PC-9 (cell line): ENCODE measurements around the gene BTRC. TPM values are rescaled to one million over a fixed set of nuclear protein-coding genes. Genes with fewer than 3 reads are reported as not detected.
"Not testable (repeated sequence)": the region's sequence is repeated elsewhere in the genome, so short reads cannot be mapped to it uniquely, and the experiment has no call there.

Experiments
- BruUV-seq: library from RNA; stranded (reverse); fragments of 400-500 nt; replicated peaks from 2 replicates; lab custom pipeline; 2021; lab: Mats Ljungman, UMichigan
- CTCF ChIA-PET: fragments of 300-600 bp; sonication (Branson Sonifier 250); formaldehyde crosslinking; loops from one replicate; lab custom pipeline; 2022; ENCODE audit warnings: antibody characterized with exemption; lab: Charles Lee
- POLR2A ChIA-PET: fragments of 300-600 bp; sonication (Branson Sonifier 250); formaldehyde crosslinking; loops from one replicate; lab custom pipeline; 2022; ENCODE audit warnings: antibody characterized with exemption; ENCODE audit not compliant: unreplicated experiment; lab: Charles Lee
- DNase-seq, 2 experiments: peaks; one replicate each; pipeline versions ENCODE4 v3.0.0 to v3.0.0-alpha.2; 2015 to 2022; ENCODE audit warnings: mixed read lengths in 1 of 2
- H2AFZ ChIP-seq: fragments of 200-600 bp; sonication (generic); 2 replicates; pipeline ENCODE4 v1.8.1; 2017; ENCODE audit warnings: antibody characterized with exemption
- H3F3A ChIP-seq: fragments of 200-600 bp; sonication (generic); 2 replicates; pipeline ENCODE4 v1.8.1; 2017; ENCODE audit warnings: antibody characterized with exemption, mild to moderate bottlenecking, low read depth; ENCODE audit not compliant: insufficient read depth
- H3K27ac ChIP-seq: fragments of 200-600 bp; sonication (generic); 2 replicates; pipeline ENCODE4 v1.6.1; 2016; ENCODE audit warnings: mixed run types
- H3K27me3 ChIP-seq: fragments of 200-600 bp; sonication (generic); 2 replicates; pipeline ENCODE4 v1.6.1; 2016; ENCODE audit warnings: low read depth, mixed run types; ENCODE audit not compliant: insufficient read depth
- H3K36me3 ChIP-seq: fragments of 200-600 bp; sonication (generic); 2 replicates; pipeline ENCODE4 v1.6.1; 2016; ENCODE audit warnings: low read depth, mixed run types
- H3K4me1 ChIP-seq: fragments of 200-600 bp; sonication (generic); replicated peaks from 2 replicates; pipeline ENCODE4 v1.6.1; 2016; ENCODE audit warnings: mixed run types; ENCODE audit not compliant: insufficient read depth
- H3K4me2 ChIP-seq: fragments of 200-600 bp; sonication (generic); 2 replicates; pipeline ENCODE4 v1.6.1; 2017; ENCODE audit warnings: mixed run types
- H3K4me3 ChIP-seq: fragments of 200-600 bp; sonication (generic); 2 replicates; pipeline ENCODE4 v1.6.1; 2016; ENCODE audit warnings: mixed run types
- H3K79me2 ChIP-seq: fragments of 200-600 bp; sonication (generic); 2 replicates; pipeline ENCODE4 v1.6.1; 2017; ENCODE audit warnings: low read depth, mixed run types
- H3K9me2 ChIP-seq: fragments of 200-600 bp; sonication (generic); 2 replicates; pipeline ENCODE4 v1.8.1; 2017; ENCODE audit warnings: mild to moderate bottlenecking; ENCODE audit not compliant: insufficient read depth
- H3K9me3 ChIP-seq: fragments of 200-600 bp; sonication (generic); 2 replicates; pipeline ENCODE4 v1.8.1; 2016; ENCODE audit warnings: low read depth; ENCODE audit not compliant: insufficient read depth
- H4K20me1 ChIP-seq: fragments of 200-600 bp; sonication (generic); 2 replicates; pipeline ENCODE4 v1.8.1; 2017; ENCODE audit not compliant: insufficient read depth
- CTCF ChIP-seq: fragments of 200-600 bp; sonication (generic); conservative IDR thresholded peaks from 2 replicates; pipeline ENCODE4 v1.6.1; 2017; ENCODE audit warnings: mixed run types, antibody characterized with exemption, mild to moderate bottlenecking, moderate library complexity
- EZH2 ChIP-seq: fragments of 200-600 bp; sonication (generic); IDR thresholded peaks from 2 replicates; pipeline ENCODE4 v1.8.0; 2017; ENCODE audit warnings: antibody characterized with exemption, low read depth
- intact Hi-C: fragments of 100-400 bp; cut with micrococcal nuclease; formaldehyde crosslinking; loops from one replicate; pipeline ENCODE4 v1.10.0; 2022; ENCODE audit not compliant: unreplicated experiment
- total RNA-seq: library from RNA; stranded (reverse); gene quantifications from 2 replicates; pipeline ENCODE4 v1.2.3, GENCODE V29; 2021

The BTRC gene
- total RNA-seq, 1 experiment from 2014 or later = 15.6 TPM

- no peak overlapping the region for H3K27ac ChIP-seq
- intact Hi-C loops = no loop called here
- no peak for DNase-seq
- no peak overlapping the region for H2AFZ ChIP-seq
- no peaks in the 10 kb centered on the region for H3K36me3 ChIP-seq
- no peaks in the 10 kb centered on the region for H3K27me3 ChIP-seq
- no peak overlapping the region for H3K4me3 ChIP-seq
- CTCF ChIA-PET = no interaction called here
- BruUV-seq = no TSS peak
- TF ChIP-seq EZH2 (no peak), CTCF (no peak)
- H3K4me2 ChIP-seq = no peak overlapping the region
- POLR2A ChIA-PET = no interaction called here
- H3K4me1 ChIP-seq = no peaks in the 10 kb centered on the region
- H3F3A ChIP-seq = no peaks in the 10 kb centered on the region
- no peaks in the 10 kb centered on the region for H3K9me3 ChIP-seq
- no peaks in the 10 kb centered on the region for H4K20me1 ChIP-seq
- H3K79me2 ChIP-seq = no peaks in the 10 kb centered on the region
- no peaks in the 10 kb centered on the region for H3K9me2 ChIP-seq
Observed at GRCh38 chr10:101414034-101414433, 60.1 kb downstream of the BTRC start.

GRCh38 chr10:101415884-101416283, 61.9 kb downstream of the BTRC start:
- no peaks in the 10 kb centered on the region for H3K9me3 ChIP-seq
- BruUV-seq = no TSS peak
- DNase-seq = no peak

GRCh38 chr10:101421967-101422366, 68.0 kb downstream of the BTRC start:
- H3K9me2 ChIP-seq, H3F3A ChIP-seq, DNase-seq, H3K4me3 ChIP-seq, H3K4me1 ChIP-seq, H2AFZ ChIP-seq, H4K20me1 ChIP-seq, H3K27me3 ChIP-seq, H3K36me3 ChIP-seq, CTCF ChIA-PET, H3K79me2 ChIP-seq, H3K9me3 ChIP-seq, BruUV-seq, POLR2A ChIA-PET, H3K4me2 ChIP-seq, H3K27ac ChIP-seq, intact Hi-C loops: not testable (repeated sequence)

More at GRCh38 chr10:101415884-101416283, 61.9 kb downstream of the BTRC start:
- CTCF ChIA-PET = no interaction called here
- intact Hi-C loops = no loop called here
- TF ChIP-seq EZH2 (no peak), CTCF (no peak)
- H3K4me3 ChIP-seq = no peak overlapping the region
- POLR2A ChIA-PET = no interaction called here
- H3K79me2 ChIP-seq = no peaks in the 10 kb centered on the region
- no peak overlapping the region for H3K27ac ChIP-seq
- no peaks in the 10 kb centered on the region for H4K20me1 ChIP-seq
- H3K4me1 ChIP-seq = no peaks in the 10 kb centered on the region
- no peaks in the 10 kb centered on the region for H3K36me3 ChIP-seq
- H3K27me3 ChIP-seq = no peaks in the 10 kb centered on the region
- H3K4me2 ChIP-seq = no peak overlapping the region
- H3F3A ChIP-seq = no peaks in the 10 kb centered on the region
- H3K9me2 ChIP-seq = no peaks in the 10 kb centered on the region
- H2AFZ ChIP-seq = no peak overlapping the region

- Histone ChIP-seq H3K9me3 (no peaks in the 10 kb centered on the region), H3F3A (no peaks in the 10 kb centered on the region), H3K79me2 (no peaks in the 10 kb centered on the region), H3K27ac (no peak overlapping the region), H3K4me3 (no peak overlapping the region), H3K36me3 (no peaks in the 10 kb centered on the region), H3K27me3 (no peaks in the 10 kb centered on the region), H2AFZ (no peak overlapping the region), H3K4me2 (no peak overlapping the region), H3K9me2 (no peaks in the 10 kb centered on the region), H3K4me1 (no peaks in the 10 kb centered on the region), H4K20me1 (no peaks in the 10 kb centered on the region)
- POLR2A ChIA-PET = no interaction called here
- CTCF ChIA-PET = no interaction called here
- BruUV-seq = no TSS peak
- no peak for DNase-seq
- intact Hi-C loops = no loop called here
- no peak for TF ChIP-seq EZH2
- no peak for TF ChIP-seq CTCF
Observed at GRCh38 chr10:101425535-101425934, 71.6 kb downstream of the BTRC start.
